Middle frontal gyrus (tissue), 1 donor: ENCODE results near the gene PYHIN1.

Experiments
- DNase-seq: peaks from one replicate; pipeline ENCODE4 v3.0.0-alpha.2; 2015; ENCODE audit warnings: low spot score; ENCODE audit errors: extremely low spot score

PYHIN1 gene

DNA sequence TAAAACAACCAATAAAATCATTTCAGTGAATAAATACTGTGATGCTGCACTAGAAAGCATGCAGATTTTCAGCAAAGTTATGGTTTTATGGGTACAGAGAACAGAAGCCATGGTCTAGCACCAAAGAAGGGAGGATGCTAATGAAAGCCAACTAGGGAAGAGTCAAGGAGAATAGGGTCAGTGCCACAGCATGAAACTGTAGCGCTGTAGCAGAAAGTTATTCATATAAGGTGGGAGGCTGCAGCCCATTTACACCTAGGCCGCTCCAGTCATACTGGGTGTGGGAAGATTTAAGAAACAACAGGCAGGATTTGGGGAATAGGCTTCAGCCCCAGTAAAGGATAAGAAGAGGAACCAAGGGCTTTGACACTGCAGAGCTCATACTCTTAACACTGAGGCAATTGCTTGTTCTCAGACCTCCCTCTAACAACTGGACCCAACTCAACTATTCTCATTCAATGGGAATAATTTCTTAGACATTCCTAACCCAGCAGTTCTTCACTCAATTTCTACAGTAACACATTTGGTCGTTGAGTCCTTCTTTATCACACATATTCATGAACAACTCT lies 82.7 kb downstream of the PYHIN1 start:
- no peak for DNase-seq

DNA sequence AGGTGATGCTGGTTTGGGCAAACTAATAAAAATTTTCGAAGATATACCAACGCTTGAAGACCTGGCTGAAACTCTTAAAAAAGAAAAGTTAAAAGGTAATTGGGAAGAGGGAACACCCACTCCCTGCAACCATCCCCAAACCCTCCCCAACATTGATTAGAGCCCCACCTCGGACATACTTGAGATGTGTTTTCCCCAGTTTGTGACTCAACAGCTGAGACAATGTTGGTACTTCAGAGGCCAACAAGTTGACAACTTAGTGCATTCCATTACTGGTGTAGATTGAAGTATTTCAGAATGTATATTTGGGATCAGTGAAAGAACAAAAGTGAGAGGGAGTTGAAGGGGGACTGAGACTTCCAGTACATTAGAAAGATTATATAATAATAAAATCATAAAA lies 83.5 kb downstream of the PYHIN1 start:
- no peak for DNase-seq

DNA sequence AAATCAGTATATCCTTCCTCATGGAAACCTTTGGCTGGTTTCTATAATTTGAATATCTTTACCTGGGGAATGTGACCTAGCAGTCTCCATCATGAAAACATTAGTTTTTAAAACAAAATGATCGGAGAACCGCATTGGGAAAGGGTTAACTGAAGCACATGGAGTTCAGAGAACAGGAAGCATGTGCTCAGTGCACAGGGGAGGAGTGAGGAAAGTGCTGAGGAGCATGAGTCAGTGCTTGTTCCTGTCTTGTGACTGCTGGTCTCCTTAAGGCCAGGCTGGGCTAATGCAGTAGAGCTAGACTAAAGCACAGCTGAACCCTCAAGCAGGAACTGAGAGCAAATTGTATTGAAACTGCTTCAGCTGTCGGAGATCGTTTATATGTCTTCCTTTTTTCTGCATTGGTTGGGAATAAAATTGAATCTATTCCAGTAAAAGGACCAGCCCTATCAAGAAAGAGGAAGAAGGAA lies 84.1 kb downstream of the PYHIN1 start:
- DNase-seq, result no peak

DNA sequence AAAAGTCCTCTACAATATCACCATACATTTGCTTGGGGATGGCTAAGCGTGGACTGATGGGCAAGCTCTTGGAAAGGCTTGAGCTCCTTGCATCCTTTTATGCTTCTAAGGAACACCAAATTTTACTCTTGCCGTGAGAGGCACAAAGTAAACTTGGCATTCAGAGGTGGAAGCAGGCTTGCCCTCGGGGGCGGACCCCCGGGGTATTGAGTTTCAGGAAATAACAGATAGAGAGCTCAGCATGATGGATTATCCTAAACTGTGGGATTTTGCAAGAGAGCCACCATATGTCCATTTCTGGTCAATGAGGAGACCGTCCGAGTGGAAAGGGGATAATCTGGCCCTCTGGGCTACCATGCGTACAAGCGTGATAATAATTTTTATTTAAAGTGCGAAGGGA lies 92.4 kb downstream of the PYHIN1 start:
- DNase-seq, result no peak

DNA sequence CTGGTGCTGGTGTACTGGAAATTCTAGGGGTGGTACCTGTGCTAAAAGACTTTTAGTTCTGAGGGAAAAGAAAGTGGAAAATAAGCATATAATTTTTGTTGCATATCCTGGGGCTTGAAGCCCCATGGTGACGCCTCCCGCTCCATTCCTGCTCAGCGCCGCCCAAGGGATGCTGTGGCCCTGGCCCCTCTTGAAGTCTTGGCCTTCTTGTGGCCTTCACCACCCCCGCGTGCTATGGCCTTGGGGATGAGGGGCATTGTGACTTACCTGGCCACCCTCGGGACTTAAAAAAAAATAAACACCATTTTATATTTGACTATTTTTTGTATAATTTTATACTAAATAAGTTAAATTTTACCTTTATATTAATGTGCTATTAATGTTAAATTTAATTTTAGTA lies 93.7 kb downstream of the PYHIN1 start:
- no peak for DNase-seq
